HepG2 (cell line): ENCODE results near the gene UBXN6. TPM values are rescaled to one million over a fixed set of nuclear protein-coding genes. Genes with fewer than 3 reads are reported as not detected.

Experiments used
- CENPT ChIP-seq: sonication (generic); formaldehyde crosslinking; IDR thresholded peaks from 2 replicates; pipeline ENCODE4 v1.8.0; 2022; ENCODE audit warnings: low read depth, mild to moderate bottlenecking, moderate library complexity, missing genetic modification reagents
- FOXP4 ChIP-seq: sonication (generic); formaldehyde crosslinking; IDR thresholded peaks from 2 replicates; pipeline ENCODE4 v1.4.0; 2020; ENCODE audit warnings: missing genetic modification reagents
- MXD4 ChIP-seq: IDR thresholded peaks from 2 replicates; pipeline ENCODE4 v1.6.1; 2016; ENCODE audit warnings: mild to moderate bottlenecking, missing biosample characterization, missing genetic modification reagents
- ZBTB26 ChIP-seq: IDR thresholded peaks from 2 replicates; pipeline ENCODE4 v1.6.1; 2016; ENCODE audit warnings: missing compliant biosample characterization, missing genetic modification reagents, borderline replicate concordance
- ZNF10 ChIP-seq: sonication (generic); formaldehyde crosslinking; IDR thresholded peaks from 2 replicates; pipeline ENCODE4 v1.4.0; 2020; ENCODE audit warnings: mild to moderate bottlenecking, low read depth, missing genetic modification reagents, borderline replicate concordance
- ZSCAN9 ChIP-seq: IDR thresholded peaks from 2 replicates; pipeline ENCODE4 v1.6.1; 2016; ENCODE audit warnings: borderline replicate concordance
- polyA plus RNA-seq, 8 experiments: library from polyadenylated mRNA; depleted of rRNA in 3 of 8; stranded (reverse) in 7 of 8; unstranded in 1 of 8; fragments of >200 nt; fragmentation: Illumina TruSeq in 4 of 8; extraction: Trizol in 4 of 8; gene quantifications; 2 replicates each; pipeline versions ENCODE4 v1.2.1 to v1.2.3, GENCODE V29; 2011 to 2016; ENCODE audit warnings: low read depth in 4 of 8, missing spikeins in 1 of 8, mixed read lengths in 1 of 8; ENCODE audit not compliant: insufficient read depth in 1 of 8
- total RNA-seq, 5 experiments: library from RNA; depleted of rRNA; stranded (reverse); fragments of >200 nt; fragmentation: Illumina TruSeq; extraction: Trizol; gene quantifications; 2 replicates each; pipeline ENCODE4 v1.2.3, GENCODE V29; 2016; ENCODE audit warnings: low read depth in 1 of 5
- TF ChIP-seq, protein P1 (sequence below): sonication (generic); formaldehyde crosslinking; IDR thresholded peaks from 2 replicates; pipeline ENCODE4 v1.5.1; 2020; ENCODE audit warnings: missing genetic modification reagents, mild to moderate bottlenecking, borderline replicate concordance
- TF ChIP-seq, protein P2 (sequence below): sonication (generic); formaldehyde crosslinking; IDR thresholded peaks from 2 replicates; pipeline ENCODE4 v1.8.1; 2023; ENCODE audit warnings: mild to moderate bottlenecking, missing genetic modification reagents

UBXN6 gene
- total and polyA plus RNA-seq, 2 of the 13 experiments (the other 11 are each of a cell fraction or from before 2014, with no cell fraction given) = 34.9 to 35.5 TPM

DNA sequence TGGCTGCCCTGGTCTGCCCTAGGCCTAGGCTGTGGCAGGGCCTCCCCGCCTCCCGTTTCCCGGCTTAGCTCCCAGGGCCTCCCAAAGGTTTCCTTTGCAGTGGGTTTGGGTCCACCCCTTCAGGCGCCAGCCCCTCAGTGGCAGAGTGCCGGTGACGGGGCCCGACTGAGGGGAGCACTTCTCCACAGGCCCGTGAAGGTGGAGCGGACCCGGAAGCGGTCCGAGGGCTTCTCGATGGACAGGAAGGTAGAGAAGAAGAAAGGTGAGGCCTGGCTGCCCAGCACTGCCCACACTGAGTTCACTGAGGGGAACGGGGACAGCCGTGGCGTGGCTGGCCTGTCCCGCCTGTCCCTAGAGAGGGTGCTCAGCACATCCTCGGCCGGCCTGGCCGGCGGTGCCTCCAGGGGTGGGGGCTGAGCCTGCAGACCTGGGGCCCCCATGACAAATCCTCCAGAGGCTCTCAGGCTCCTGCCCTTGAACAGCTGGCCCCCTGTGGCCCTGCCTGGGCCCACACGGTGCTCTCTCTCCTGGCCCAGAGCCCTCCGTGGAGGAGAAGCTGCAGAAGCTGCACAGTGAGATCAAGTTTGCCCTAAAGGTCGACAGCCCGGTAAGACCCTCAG lies 40.3 kb upstream of the UBXN6 start (continued):
- TF ChIP-seq, protein P1, sequence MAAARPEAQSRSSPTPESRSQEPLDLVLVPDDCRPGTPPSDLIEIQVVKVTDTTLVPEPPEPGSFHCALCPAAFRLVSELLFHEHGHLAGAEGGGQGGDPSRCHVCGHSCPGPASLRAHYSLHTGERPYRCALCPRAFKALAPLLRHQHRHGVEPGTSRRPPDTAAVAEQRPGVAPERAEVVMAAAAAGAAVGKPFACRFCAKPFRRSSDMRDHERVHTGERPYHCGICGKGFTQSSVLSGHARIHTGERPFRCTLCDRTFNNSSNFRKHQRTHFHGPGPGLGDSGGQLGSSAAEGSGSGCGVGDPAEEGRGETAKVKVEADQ (CRISPR knock-in tag) = no peak
- TF ChIP-seq, protein P2, sequence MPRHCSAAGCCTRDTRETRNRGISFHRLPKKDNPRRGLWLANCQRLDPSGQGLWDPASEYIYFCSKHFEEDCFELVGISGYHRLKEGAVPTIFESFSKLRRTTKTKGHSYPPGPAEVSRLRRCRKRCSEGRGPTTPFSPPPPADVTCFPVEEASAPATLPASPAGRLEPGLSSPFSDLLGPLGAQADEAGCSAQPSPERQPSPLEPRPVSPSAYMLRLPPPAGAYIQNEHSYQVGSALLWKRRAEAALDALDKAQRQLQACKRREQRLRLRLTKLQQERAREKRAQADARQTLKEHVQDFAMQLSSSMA (CRISPR knock-in tag) = no peak
- TF ChIP-seq MXD4 (CRISPR knock-in tag) = no peak
- no peak for TF ChIP-seq CENPT (CRISPR knock-in tag)
- TF ChIP-seq ZBTB26 = no peak
- no peak for TF ChIP-seq ZNF10 (CRISPR knock-in tag)
- no peak for TF ChIP-seq ZSCAN9 (CRISPR knock-in tag)
- TF ChIP-seq FOXP4 = no peak
- TF ChIP-seq, all 625 proteins: peak for 0
